A673 (cell line): ENCODE data around the gene ZHX3. TPM values are rescaled to one million over a fixed set of nuclear protein-coding genes. Genes with fewer than 3 reads are reported as not detected.

Experiments
- BruUV-seq: library from RNA; stranded (reverse); fragments of 400-500 nt; replicated peaks from 2 replicates; lab custom pipeline; 2021; lab: Mats Ljungman, UMichigan
- CTCF ChIA-PET: fragments of 300-600 bp; sonication (Branson Sonifier 250); formaldehyde crosslinking; loops from one replicate; lab custom pipeline; 2022; ENCODE audit warnings: antibody characterized with exemption; lab: Charles Lee
- POLR2A ChIA-PET: fragments of 300-600 bp; sonication (Branson Sonifier 250); formaldehyde crosslinking; loops from one replicate; lab custom pipeline; 2022; ENCODE audit warnings: antibody characterized with exemption; ENCODE audit not compliant: low non-redundant PET; lab: Charles Lee
- DNase-seq: peaks from one replicate; pipeline ENCODE4 v3.0.0-alpha.2; 2015; ENCODE audit warnings: low spot score
- H3K27ac ChIP-seq: fragments of 200-600 bp; sonication (generic); 2 replicates; pipeline ENCODE4 v1.5.1; 2016; ENCODE audit warnings: mixed run types, low read depth, mild to moderate bottlenecking, mixed read lengths, antibody characterized with exemption, low read length; ENCODE audit not compliant: poor library complexity, severe bottlenecking
- H3K27me3 ChIP-seq: fragments of 200-600 bp; sonication (generic); replicated peaks from 2 replicates; pipeline ENCODE4 v1.6.1; 2017; ENCODE audit warnings: mixed run types, low read depth, mild to moderate bottlenecking, mixed read lengths, antibody characterized with exemption, low read length; ENCODE audit not compliant: insufficient read depth, poor library complexity
- H3K36me3 ChIP-seq: fragments of 200-600 bp; sonication (generic); 2 replicates; pipeline ENCODE4 v1.6.1; 2016; ENCODE audit warnings: mixed run types, mild to moderate bottlenecking, mixed read lengths, antibody characterized with exemption, low read length; ENCODE audit not compliant: insufficient read depth, poor library complexity, severe bottlenecking
- H3K4me1 ChIP-seq: fragments of 200-600 bp; sonication (generic); 2 replicates; pipeline ENCODE4 v1.6.1; 2017; ENCODE audit warnings: mixed run types, mild to moderate bottlenecking, mixed read lengths, antibody characterized with exemption, low read length; ENCODE audit not compliant: insufficient read depth, poor library complexity, severe bottlenecking
- H3K4me3 ChIP-seq: fragments of 200-600 bp; sonication (generic); 2 replicates; pipeline ENCODE4 v1.5.1; 2016; ENCODE audit warnings: low read depth, mixed run types, mild to moderate bottlenecking, mixed read lengths, low read length; ENCODE audit not compliant: poor library complexity, severe bottlenecking
- H3K9me3 ChIP-seq: fragments of 200-600 bp; sonication (generic); 2 replicates; pipeline ENCODE4 v1.6.1; 2016; ENCODE audit warnings: mixed run types, low read depth, mild to moderate bottlenecking, mixed read lengths, antibody characterized with exemption, low read length; ENCODE audit not compliant: poor library complexity, severe bottlenecking
- EZH2 ChIP-seq: fragments of 200-600 bp; sonication (generic); IDR thresholded peaks from 2 replicates; pipeline ENCODE4 v1.6.1; 2017; ENCODE audit warnings: borderline replicate concordance, low read depth, mild to moderate bottlenecking, mixed read lengths, antibody characterized with exemption, low read length; ENCODE audit not compliant: poor library complexity, severe bottlenecking
- intact Hi-C: fragments of 100-400 bp; cut with micrococcal nuclease; formaldehyde crosslinking; loops from one replicate; pipeline ENCODE4 v1.10.0; 2022; ENCODE audit not compliant: unreplicated experiment
- total RNA-seq: library from RNA; stranded (reverse); gene quantifications from 2 replicates; pipeline ENCODE4 v1.2.3, GENCODE V29; 2021
- TF ChIP-seq, protein P1 (sequence below): fragments of 300-800, 200-600 bp; sonication (generic); conservative IDR thresholded peaks from 2 replicates; pipeline ENCODE4 v1.5.1; 2017; ENCODE audit warnings: low read depth, mild to moderate bottlenecking, antibody characterized with exemption, low read length, moderate library complexity, mixed read lengths

ZHX3 gene
- total RNA-seq, 1 experiment from 2014 or later, result 14.0 TPM

DNA sequence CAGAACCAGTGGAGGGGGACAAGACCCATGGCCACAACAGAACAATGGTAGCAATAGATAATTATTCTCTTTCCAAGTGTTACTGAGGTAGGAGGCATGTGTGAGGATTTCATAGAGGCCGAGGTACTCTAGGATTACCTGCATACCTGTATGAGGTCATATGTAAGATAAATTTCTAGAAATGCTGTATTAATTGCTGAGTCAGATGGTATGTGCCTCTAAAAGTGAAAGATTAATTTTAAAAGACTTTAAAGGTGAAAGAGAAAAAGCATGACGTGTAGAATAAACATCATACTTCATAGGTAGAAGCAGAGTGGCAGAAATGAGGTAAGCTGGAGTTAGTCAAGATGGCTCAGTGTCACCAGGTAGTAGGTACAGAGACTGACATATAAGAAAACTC is 51.6 kb downstream of the ZHX3 start:
- no peaks in the 10 kb centered on the region for H3K4me1 ChIP-seq
- POLR2A ChIA-PET, result interaction anchor here (0.5 kb wide), 1 partner anchor 18 kb away, joined by 3 read pairs; no protein-coding TSS in a partner anchor
- intact Hi-C loops, result no loop called here
- H3K36me3 ChIP-seq, result no peaks in the 10 kb centered on the region
- DNase-seq, result no peak
- TF ChIP-seq EZH2, result no peak
- TF ChIP-seq, protein P1, sequence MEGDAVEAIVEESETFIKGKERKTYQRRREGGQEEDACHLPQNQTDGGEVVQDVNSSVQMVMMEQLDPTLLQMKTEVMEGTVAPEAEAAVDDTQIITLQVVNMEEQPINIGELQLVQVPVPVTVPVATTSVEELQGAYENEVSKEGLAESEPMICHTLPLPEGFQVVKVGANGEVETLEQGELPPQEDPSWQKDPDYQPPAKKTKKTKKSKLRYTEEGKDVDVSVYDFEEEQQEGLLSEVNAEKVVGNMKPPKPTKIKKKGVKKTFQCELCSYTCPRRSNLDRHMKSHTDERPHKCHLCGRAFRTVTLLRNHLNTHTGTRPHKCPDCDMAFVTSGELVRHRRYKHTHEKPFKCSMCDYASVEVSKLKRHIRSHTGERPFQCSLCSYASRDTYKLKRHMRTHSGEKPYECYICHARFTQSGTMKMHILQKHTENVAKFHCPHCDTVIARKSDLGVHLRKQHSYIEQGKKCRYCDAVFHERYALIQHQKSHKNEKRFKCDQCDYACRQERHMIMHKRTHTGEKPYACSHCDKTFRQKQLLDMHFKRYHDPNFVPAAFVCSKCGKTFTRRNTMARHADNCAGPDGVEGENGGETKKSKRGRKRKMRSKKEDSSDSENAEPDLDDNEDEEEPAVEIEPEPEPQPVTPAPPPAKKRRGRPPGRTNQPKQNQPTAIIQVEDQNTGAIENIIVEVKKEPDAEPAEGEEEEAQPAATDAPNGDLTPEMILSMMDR, result no peak
- no peak overlapping the region for H3K4me3 ChIP-seq
- CTCF ChIA-PET, result no interaction called here
- no TSS peak for BruUV-seq
- H3K27ac ChIP-seq, result no peak overlapping the region
- no peaks in the 10 kb centered on the region for H3K27me3 ChIP-seq
- H3K9me3 ChIP-seq, result no peaks in the 10 kb centered on the region

DNA sequence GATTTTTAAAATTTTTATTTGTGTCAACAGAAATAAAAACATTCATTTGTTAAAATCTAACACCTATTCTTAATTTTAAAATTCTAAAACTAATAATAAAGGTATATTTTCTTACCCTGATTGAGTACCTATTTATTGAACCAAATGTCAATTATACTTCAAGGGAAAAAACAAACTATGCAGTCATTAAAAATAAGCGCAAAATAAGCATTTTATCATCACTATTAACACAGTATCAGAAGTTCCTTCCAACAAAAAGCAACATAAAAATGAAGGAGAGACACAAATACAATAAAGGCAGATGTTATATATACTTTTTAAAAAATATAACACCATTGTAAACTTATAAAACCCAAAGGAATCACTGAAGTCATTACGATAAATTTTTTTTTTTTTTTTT is 52.7 kb downstream of the ZHX3 start:
- no peaks in the 10 kb centered on the region for H3K9me3 ChIP-seq
- H3K36me3 ChIP-seq, result no peaks in the 10 kb centered on the region
- BruUV-seq, result no TSS peak
- H3K27ac ChIP-seq, result no peak overlapping the region
- POLR2A ChIA-PET, result no interaction called here
- no peak for DNase-seq
- intact Hi-C loops, result no loop called here
- no peak overlapping the region for H3K4me3 ChIP-seq
- H3K27me3 ChIP-seq, result no peaks in the 10 kb centered on the region
- no peak for TF ChIP-seq EZH2
- TF ChIP-seq, protein P1, result no peak
- H3K4me1 ChIP-seq, result no peaks in the 10 kb centered on the region
- CTCF ChIA-PET, result no interaction called here

DNA sequence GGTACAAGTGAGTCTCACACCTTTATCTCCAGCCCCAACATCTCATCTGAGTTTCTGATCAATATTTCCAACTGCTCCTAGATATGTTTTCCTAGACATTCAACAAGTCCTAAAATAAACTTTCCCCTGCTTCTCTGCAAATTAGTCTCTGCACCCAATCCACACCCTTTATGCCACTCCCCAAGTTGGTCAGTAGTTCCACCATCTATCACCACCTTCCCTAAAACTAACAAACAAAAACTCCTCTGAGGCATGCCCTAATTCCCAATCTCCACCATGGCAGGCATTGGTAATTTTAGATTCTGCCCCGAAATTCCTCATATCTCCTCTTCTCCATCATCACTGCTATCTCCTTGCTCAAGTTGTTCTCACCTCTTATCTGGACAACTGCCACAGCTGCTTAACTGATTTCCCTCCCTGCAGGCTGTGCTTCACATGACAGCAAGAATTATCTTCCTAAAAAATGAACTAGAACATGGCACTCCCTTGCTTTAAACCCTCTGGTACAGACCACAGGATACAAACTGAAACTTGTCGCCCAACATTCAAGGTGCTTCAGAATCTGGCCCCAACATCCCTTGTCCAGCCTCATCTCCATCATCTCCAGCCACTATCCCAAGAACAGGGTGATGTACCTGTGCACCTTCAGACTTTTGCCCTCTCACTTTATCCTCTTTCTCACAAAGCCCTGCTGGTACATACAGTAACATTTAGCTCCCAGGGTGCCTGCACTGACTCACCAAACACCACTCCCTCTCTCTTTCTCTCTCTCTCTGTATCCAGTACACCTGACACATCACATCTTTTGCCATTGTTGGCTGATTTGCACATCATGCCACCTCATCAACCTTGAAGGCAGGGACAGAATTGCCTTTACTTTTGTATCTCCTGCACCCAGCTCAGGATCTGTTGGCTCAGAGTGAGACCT is 55.5 kb downstream of the ZHX3 start:
- Histone ChIP-seq H3K9me3 (no peaks in the 10 kb centered on the region), H3K27ac (no peak overlapping the region), H3K4me1 (no peaks in the 10 kb centered on the region), H3K27me3 (no peaks in the 10 kb centered on the region), H3K4me3 (no peak overlapping the region), H3K36me3 (no peaks in the 10 kb centered on the region)
- no peak for TF ChIP-seq EZH2
- TF ChIP-seq, protein P1, result no peak
- intact Hi-C loops, result no loop called here
- no TSS peak for BruUV-seq
- DNase-seq, result no peak
- ChIA-PET CTCF (no interaction called here), POLR2A (no interaction called here)
